SK-N-MC (cell line): Measurements from ENCODE around the gene DIP2C.
"Not testable (repeated sequence)": the region's sequence is repeated elsewhere in the genome, so short reads cannot be mapped to it uniquely, and the experiment has no call there.

ENCODE experiments used
- DNase-seq: peaks from one replicate; pipeline ENCODE4 v3.0.0-alpha.2; 2011; ENCODE audit warnings: low read depth, low spot score
- H3K27ac ChIP-seq: fragments of 200-600 bp; sonication (generic); 2 replicates; pipeline ENCODE4 v1.5.1; 2016; ENCODE audit warnings: mixed run types
- H3K36me3 ChIP-seq: fragments of 200-600 bp; sonication (generic); 2 replicates; pipeline ENCODE4 v1.6.1; 2017; ENCODE audit warnings: antibody characterized with exemption, low read length, mixed read lengths; ENCODE audit not compliant: insufficient read depth
- H3K4me3 ChIP-seq: fragments of 200-600 bp; sonication (generic); 2 replicates; pipeline ENCODE4 v1.5.1; 2016
- H3K9ac ChIP-seq: fragments of 200-600 bp; sonication (generic); 2 replicates; pipeline ENCODE4 v1.8.0; 2017; ENCODE audit warnings: mixed run types, mixed read lengths; ENCODE audit not compliant: insufficient read length
- H3K9me3 ChIP-seq: fragments of 200-600 bp; sonication (generic); 2 replicates; pipeline ENCODE4 v1.6.1; 2017; ENCODE audit warnings: low read depth, mild to moderate bottlenecking, antibody characterized with exemption, low read length, moderate library complexity, mixed read lengths
- EZH2 ChIP-seq: fragments of 200-600 bp; sonication (generic); IDR thresholded peaks from one replicate; pipeline ENCODE4 v1.6.1; 2017; ENCODE audit warnings: antibody characterized with exemption
- FOXP2 ChIP-seq: optimal IDR thresholded peaks from 2 replicates; pipeline ENCODE3; 2011; ENCODE audit warnings: mild to moderate bottlenecking, moderate library complexity; ENCODE audit not compliant: insufficient read depth; ENCODE audit errors: extremely low read length, control extremely low read depth
- POLR2AphosphoS5 ChIP-seq: IDR thresholded peaks from 2 replicates; pipeline ENCODE4 v1.6.1; 2012; ENCODE audit warnings: mild to moderate bottlenecking, low read depth, low read length, borderline replicate concordance

Gene DIP2C

DNA sequence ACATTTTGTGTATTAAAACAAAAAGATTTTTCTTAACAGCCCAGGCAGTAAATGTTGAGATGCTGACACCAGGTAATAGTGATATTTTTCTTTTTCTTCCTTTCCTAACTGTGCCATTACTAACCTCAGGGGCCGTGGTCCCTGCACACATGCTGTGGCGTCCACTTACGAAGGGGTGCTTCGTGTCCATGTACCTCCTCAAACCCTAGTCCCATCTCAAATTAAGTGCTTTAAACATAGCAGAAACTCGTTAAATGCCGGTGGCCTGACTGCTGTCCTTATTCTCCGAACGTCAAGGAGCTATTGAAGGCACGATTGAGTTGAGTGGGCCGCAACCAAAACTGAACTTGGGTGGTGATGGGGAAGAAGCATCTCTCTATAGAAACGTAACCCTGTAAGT, 421.8 kb downstream of the DIP2C start:
- no peaks in the 10 kb centered on the region for H3K9me3 ChIP-seq
- no peak overlapping the region for H3K4me3 ChIP-seq
- no peak overlapping the region for H3K27ac ChIP-seq
- H3K9ac ChIP-seq, result no peak overlapping the region
- H3K36me3 ChIP-seq, result no peaks in the 10 kb centered on the region
- no peak for DNase-seq
- TF ChIP-seq POLR2AphosphoS5 (no peak), EZH2 (no peak), FOXP2 (no peak)

- Histone ChIP-seq H3K36me3 (no peaks in the 10 kb centered on the region), H3K27ac (no peak overlapping the region), H3K9me3 (no peaks in the 10 kb centered on the region), H3K4me3 (no peak overlapping the region), H3K9ac (no peak overlapping the region)
- DNase-seq, result no peak
- TF ChIP-seq POLR2AphosphoS5, result no peak
- no peak for TF ChIP-seq EZH2
- no peak for TF ChIP-seq FOXP2
These were observed 422.5 kb downstream of the DIP2C start for GRCh38 chr10:266974-267425.

DNA sequence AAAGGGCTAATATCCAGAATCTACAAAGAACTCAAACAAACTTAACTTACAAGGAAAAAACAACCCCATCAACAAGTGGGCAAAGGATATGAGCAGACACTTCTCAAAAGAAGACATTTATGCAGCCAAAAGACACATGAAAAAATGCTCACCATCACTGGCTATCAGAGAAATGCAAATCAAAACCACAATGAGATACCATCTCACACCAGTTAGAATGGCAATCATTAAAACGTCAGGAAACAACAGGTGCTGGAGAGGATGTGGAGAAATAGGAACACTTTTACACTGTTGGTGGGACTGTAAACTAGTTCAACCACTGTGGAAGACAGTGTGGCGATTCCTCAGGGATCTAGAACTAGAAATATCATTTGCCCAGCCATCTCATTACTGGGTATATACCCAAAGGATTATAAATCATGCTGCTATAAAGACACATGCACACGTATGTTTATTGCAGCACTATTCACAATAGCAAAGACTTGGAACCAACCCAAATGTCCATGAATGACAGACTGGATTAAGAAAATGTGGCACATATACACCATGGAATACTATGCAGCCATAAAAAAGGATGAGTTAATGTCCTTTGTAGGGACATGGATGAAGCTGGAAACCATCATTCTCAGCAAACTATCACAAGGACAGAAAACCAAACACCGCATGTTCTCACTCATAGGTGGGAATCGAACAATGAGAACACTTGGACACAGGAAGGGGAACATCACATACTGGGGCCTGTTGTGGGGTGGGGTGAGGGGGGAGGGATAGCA, 423.5 kb downstream of the DIP2C start:
- not testable (repeated sequence) for H3K9ac ChIP-seq, H3K9me3 ChIP-seq, H3K27ac ChIP-seq, DNase-seq, H3K4me3 ChIP-seq, H3K36me3 ChIP-seq

GRCh38 chr10:265074-265440, 424.4 kb downstream of the DIP2C start:
- not testable (repeated sequence) for H3K36me3 ChIP-seq, H3K27ac ChIP-seq, DNase-seq, H3K4me3 ChIP-seq, H3K9me3 ChIP-seq, H3K9ac ChIP-seq

DNA sequence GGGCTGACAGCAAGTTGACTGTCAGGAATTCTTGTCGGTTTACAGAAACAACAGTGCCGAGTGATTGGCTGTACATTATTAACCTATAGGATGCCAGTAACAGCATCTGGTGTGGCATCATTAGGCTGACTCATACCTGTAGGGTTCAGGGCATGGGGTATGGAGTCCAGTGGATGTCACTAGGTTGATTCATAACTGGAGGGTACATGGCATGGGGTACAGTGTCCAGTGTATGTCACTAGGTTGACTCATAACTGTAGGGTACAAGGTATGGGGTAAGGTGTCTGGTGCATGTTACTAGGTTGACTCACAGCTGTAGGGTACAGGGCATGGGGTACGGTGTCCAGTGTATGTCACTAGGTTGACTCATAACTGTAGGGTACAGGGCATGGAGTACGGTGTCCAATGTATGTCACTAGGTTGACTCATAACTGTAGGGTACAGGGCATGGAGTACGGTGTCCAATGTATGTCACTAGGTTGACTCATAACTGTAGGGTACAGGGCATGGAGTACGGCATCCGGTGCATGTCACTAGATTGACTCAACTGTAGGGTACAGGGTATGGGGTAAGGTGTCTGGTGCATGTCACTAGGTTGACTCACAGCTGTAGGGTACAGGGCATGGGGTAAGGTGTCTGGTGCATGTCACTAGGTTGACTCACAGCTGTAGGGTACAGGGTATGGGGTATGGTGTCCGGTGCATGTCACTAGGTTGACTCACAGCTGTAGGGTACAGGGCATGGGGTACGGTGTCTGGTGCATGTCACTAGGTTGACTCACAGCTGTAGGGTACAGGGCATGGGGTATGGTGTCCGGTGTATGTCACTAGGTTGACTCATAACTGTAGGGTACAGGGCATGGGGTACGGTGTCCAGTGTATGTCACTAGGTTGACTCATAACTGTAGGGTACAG, 425.1 kb downstream of the DIP2C start:
- not testable (repeated sequence) for DNase-seq

GRCh38 chr10:260819-261429, 428.5 kb downstream of the DIP2C start:
- TF ChIP-seq EZH2 (no peak), FOXP2 (no peak), POLR2AphosphoS5 (no peak)
- H3K9me3 ChIP-seq, result no peaks in the 10 kb centered on the region
- H3K27ac ChIP-seq, result no peak overlapping the region
- H3K36me3 ChIP-seq, result no peaks in the 10 kb centered on the region
- H3K4me3 ChIP-seq, result no peak overlapping the region
- no peak for DNase-seq
- no peak overlapping the region for H3K9ac ChIP-seq

More for the DNA sequence above, 425.1 kb downstream of the DIP2C start:
- H3K9ac ChIP-seq, H3K27ac ChIP-seq, H3K4me3 ChIP-seq, H3K9me3 ChIP-seq, H3K36me3 ChIP-seq: not testable (repeated sequence)

GRCh38 chr10:251982-252582, 437.4 kb downstream of the DIP2C start:
- Histone ChIP-seq H3K27ac (no peak overlapping the region), H3K9ac (no peak overlapping the region), H3K4me3 (no peak overlapping the region), H3K36me3 (peaks cover 20% of the 10 kb centered on the region; the same call in 1 of the 2 replicates), H3K9me3 (no peaks in the 10 kb centered on the region)
- no peak for TF ChIP-seq EZH2
- TF ChIP-seq FOXP2, result no peak
- TF ChIP-seq POLR2AphosphoS5, result no peak
- no peak for DNase-seq

DNA sequence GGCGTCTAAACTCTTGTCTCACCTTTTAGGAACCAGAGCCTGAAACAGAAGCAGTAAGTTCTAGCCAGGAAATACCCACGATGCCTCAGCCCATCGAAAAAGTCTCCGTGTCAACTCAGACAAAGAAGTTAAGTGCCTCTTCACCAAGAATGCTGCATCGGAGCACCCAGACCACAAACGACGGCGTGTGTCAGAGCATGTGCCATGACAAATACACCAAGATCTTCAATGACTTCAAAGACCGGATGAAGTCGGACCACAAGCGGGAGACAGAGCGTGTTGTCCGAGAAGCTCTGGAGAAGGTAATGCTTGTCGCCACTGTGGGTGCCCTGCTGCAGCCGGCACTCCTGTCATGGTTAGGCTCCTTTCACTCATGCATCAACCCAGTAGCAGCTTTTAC, 441.2 kb downstream of the DIP2C start:
- Histone ChIP-seq H3K27ac (no peak overlapping the region), H3K9me3 (no peaks in the 10 kb centered on the region), H3K4me3 (no peak overlapping the region), H3K9ac (no peak overlapping the region), H3K36me3 (peaks cover 25% of the 10 kb centered on the region; the same call in 1 of the 2 replicates)
- no peak for TF ChIP-seq EZH2
- no peak for TF ChIP-seq POLR2AphosphoS5
- no peak for TF ChIP-seq FOXP2
- DNase-seq, result no peak
